ENCODE measurements around the gene IFIT1.

Gene IFIT1

DNA sequence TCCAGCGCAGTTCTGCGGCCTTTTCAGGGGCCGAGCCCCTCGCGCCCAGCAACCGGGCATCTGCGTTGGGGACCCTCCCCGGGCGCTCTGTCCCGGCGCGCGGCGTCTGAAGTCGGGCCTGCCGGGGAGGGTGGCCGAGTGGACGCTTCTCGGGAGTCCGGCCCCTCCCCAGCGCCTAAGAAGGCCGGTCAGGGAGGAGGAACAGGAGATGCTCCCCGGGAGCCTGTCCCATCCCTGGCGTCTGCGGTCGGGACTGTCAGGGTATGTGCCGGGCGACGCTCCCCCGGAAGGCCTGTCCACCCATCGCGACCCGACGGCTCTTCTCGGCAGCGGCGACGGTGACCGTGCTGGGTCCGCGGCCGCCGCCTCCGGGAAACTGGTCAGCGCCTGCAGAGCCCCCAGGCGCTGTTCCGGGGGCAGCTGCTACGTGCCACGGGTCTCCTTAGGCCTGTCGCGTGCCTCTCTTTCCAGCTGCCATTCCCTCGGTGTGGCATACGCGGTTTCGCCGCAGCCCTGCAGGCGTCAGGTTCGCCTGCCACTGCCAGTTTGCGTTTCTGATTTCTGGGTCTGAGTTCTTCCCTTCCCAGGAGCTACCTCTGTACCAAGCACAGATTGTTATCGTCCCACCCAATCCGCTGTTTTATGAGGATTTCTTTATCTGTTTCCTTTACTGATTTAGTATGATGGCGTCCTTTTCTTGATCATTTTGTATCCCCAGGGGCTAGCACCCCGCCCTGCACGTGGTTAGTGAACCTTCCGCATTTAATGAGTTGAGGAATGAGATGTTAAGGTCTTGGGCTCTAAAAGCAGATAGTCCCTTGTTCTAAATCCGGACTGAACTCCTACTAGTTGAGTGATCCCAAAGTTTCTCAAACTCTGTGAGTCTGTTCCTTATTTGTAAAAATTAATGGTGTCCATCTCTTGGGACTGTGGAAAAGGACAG lies 22.7 kb downstream of the IFIT1 start:
- TF ChIP-seq, protein P1, sequence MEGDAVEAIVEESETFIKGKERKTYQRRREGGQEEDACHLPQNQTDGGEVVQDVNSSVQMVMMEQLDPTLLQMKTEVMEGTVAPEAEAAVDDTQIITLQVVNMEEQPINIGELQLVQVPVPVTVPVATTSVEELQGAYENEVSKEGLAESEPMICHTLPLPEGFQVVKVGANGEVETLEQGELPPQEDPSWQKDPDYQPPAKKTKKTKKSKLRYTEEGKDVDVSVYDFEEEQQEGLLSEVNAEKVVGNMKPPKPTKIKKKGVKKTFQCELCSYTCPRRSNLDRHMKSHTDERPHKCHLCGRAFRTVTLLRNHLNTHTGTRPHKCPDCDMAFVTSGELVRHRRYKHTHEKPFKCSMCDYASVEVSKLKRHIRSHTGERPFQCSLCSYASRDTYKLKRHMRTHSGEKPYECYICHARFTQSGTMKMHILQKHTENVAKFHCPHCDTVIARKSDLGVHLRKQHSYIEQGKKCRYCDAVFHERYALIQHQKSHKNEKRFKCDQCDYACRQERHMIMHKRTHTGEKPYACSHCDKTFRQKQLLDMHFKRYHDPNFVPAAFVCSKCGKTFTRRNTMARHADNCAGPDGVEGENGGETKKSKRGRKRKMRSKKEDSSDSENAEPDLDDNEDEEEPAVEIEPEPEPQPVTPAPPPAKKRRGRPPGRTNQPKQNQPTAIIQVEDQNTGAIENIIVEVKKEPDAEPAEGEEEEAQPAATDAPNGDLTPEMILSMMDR (IDR thresholded peaks at IDR 0.05), result no peak

DNA sequence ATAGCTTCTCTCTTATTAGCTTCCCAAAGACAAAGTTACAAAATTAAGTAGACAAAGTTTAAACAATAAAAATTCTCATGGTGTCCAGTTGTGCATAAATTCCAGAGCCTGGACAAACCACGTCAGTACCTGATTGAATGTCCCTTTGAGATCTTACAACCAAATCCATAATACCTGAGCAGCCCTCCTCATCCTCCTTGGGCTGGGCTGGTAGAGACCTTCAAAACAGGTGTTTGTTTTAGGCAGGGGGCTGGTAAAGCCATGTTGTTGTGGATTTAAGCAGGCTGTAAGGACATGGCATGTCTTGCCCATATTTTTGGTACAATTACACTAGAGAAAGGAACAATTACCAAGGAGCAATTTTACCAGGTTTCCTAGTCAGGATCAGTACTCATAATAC lies 24.0 kb downstream of the IFIT1 start:
- TF ChIP-seq, protein P1 (IDR thresholded peaks at IDR 0.05), result no peak

DNA sequence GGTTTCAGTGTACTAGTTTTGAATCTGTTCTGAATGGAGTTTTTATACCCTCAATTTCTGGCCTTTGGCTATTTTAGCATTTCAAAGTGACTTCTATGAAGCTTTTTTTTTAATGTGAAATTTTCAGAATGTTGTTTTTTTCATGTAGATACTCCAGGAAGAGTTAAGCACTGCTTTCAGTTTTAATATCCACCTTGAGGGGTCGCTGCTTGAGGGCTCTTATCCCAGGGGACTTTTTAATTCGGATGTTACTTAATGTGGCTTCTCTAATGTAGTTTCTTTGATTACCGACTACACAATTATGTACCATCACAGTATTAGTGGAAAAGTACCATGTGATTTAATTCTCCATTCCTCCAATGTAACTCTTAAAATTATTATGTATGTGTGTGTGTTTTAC lies 27.1 kb downstream of the IFIT1 start:
- TF ChIP-seq, protein P1 (IDR thresholded peaks at IDR 0.05), result no peak

DNA sequence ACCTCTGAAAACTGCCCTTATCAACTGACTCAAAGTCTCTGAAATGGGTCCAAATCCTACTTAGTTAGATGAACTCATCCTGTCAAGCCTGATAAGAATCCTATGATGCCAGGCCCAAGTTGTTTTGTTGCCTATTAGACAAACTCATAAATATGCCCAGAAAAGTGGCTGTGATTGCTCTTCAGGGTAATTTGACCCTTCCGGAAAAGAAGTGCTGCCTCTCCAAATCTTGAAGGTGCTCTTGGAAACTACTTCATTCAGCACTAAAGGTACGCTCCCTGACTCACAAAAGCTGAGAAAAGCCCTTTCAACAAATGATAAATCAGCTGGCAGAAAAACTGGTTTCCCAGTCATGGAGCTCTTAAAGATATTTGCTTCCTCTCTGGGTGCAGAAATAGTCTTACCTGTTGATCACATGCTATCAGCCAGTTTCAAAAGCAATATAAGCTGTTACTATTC lies 28.6 kb downstream of the IFIT1 start:
- TF ChIP-seq, protein P1 (IDR thresholded peaks at IDR 0.05), result no peak

DNA sequence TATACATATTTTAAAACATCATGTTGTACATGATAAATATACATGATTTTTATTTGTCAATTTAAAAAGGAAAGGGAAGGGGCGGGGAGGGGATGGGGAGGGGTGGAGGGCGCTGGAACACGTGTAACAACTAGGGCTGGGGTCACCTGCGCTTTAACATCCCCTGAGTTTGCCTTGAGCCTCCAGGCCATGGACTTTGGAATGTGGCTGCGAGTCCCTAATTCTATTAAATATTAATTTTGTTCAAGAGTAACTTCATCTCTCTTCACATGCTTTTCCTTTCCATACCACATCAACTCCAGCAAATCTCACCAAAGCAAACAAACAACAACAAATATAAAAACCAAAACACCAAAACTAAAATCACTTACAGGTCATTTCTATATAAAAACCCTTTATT lies 32.6 kb downstream of the IFIT1 start:
- TF ChIP-seq, protein P1 (IDR thresholded peaks at IDR 0.05), result no peak

DNA sequence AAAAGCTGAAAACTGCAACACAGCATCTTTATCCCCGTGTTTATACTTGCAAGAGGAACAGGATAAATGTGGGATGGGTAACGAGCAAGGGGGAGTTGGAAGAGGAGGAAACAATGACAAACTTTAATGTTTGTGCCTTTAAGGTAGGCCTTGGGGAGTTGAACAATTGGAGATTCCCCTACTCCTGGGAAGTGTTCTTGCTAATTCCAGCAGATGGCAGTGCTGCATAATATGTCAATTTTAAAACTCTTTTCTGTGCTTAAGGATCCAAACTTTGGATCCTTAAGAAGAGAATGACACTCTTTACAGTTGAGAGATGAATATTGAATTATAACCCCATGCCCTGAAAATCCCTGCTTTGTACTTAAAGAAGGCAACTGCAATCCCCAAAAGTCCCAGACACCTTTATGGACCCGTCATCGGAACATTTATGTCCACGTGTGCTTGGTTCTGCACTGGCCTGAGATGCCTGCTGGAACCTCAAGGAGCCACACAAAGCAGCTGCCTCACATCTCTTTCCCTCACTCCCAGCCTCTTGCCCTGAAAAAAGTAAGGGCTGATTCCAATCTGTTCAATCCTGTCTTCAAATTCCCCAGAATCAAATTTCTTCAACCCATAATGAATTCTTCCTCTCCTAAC lies 33.9 kb downstream of the IFIT1 start:
- TF ChIP-seq, protein P1 (IDR thresholded peaks at IDR 0.05), result peak; percentile 73

DNA sequence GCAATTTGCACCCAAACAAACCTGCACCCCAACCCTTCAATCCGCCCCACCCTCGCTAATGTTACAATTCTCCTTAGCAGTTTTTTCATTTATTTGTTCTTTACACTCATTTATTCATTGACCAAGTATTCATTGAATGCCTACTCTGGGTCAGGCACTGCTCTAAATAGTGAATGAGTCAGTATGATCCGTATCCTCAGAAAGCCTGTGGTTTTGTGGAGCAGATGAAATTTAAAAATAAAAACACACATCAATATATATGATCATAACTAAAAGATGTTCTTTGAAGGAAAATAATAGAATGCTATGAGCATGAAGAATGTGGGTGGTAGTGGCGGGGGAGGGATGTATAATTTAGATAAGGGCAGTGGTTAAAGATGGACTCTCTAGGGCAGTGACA lies 35.2 kb downstream of the IFIT1 start:
- TF ChIP-seq, protein P1 (IDR thresholded peaks at IDR 0.05), result no peak
